Lung (tissue), 12 donors: ENCODE data around the gene AMZ1. TPM values are rescaled to one million over a fixed set of nuclear protein-coding genes. Genes with fewer than 3 reads are reported as not detected.

Experiments
- ATAC-seq: fragments of 200-7000 bp; cut with Tn5 transposase; one replicate; pipeline ENCODE4 v1.9.1; 2020; ENCODE audit warnings: moderate number of reproducible peaks; ENCODE audit not compliant: insufficient read depth, low FRiP score
- DNase-seq, 3 donors: peaks; one replicate each; pipeline ENCODE4 v3.0.0-alpha.2; 2013 to 2017
- H3K27ac ChIP-seq, 2 donors: one replicate each; pipeline ENCODE4 v1.5.1; 2013; ENCODE audit warnings: mild to moderate bottlenecking in 2 of 2, moderate library complexity in 2 of 2, control low read depth in 1 of 2, inconsistent platforms in 1 of 2, low read depth in 1 of 2, low read length in 1 of 2
- H3K27me3 ChIP-seq, 3 donors: one replicate each; pipeline ENCODE4 v1.5.1; 2013; ENCODE audit warnings: low read length in 2 of 3; ENCODE audit not compliant: control insufficient read depth in 3 of 3, insufficient read depth in 3 of 3
- H3K36me3 ChIP-seq, 4 donors: one replicate each; pipeline ENCODE4 v1.5.1; 2013; ENCODE audit warnings: low read length in 4 of 4, mild to moderate bottlenecking in 1 of 4, moderate library complexity in 1 of 4; ENCODE audit not compliant: control insufficient read depth in 4 of 4, insufficient read depth in 4 of 4
- H3K4me1 ChIP-seq, 5 donors: one replicate each; pipeline ENCODE4 v1.5.1; 2013; ENCODE audit warnings: low read length in 5 of 5, mild to moderate bottlenecking in 2 of 5, moderate library complexity in 1 of 5; ENCODE audit not compliant: control insufficient read depth in 5 of 5, insufficient read depth in 5 of 5
- H3K4me3 ChIP-seq: one replicate; pipeline ENCODE4 v1.5.1; 2013; ENCODE audit warnings: mild to moderate bottlenecking, control low read depth, moderate library complexity
- H3K9ac ChIP-seq, 2 donors: one replicate each; pipeline ENCODE4 v1.5.1; 2013; ENCODE audit warnings: low read length in 2 of 2, control low read depth in 1 of 2; ENCODE audit not compliant: insufficient read depth in 1 of 2
- H3K9me3 ChIP-seq, 4 donors: one replicate each; pipeline ENCODE4 v1.5.1; 2013; ENCODE audit warnings: low read length in 3 of 4, mild to moderate bottlenecking in 1 of 4, moderate library complexity in 1 of 4; ENCODE audit not compliant: control insufficient read depth in 4 of 4, insufficient read depth in 3 of 4
- CTCF ChIP-seq: IDR thresholded peaks from 2 replicates; pipeline ENCODE4 v1.5.1; 2012; ENCODE audit warnings: mild to moderate bottlenecking; ENCODE audit errors: control extremely low read depth, extremely low read depth
- WGBS, 2 donors: extraction: QIAGEN DNeasy Blood & Tissue Kit; methylation state at CpG; one replicate each; pipeline ENCODE4 v1.1.7; 2013; 5-methylcytosine and 5-hydroxymethylcytosine counted together
- polyA plus RNA-seq, 2 donors: library from polyadenylated mRNA; stranded (reverse); fragments of 200-250 nt; gene quantifications; one replicate each; pipeline ENCODE4 v1.2.1, GENCODE V29; 2013
- total RNA-seq, 2 donors: library from RNA; depleted of rRNA in 1 of 2; stranded (reverse); fragments of >200 nt in 1 of 2; gene quantifications; one replicate each; pipeline ENCODE4 v1.2.1, GENCODE V29; 2014 to 2021
- donor health status: control.
- donor health status: control.
- donor health status: Bipolar disorder and iron deficiency.
- donor health status: healthy.
- donor health status: DM: yes; HTN: yes; CAD: no.

Gene AMZ1
- total and polyA plus RNA-seq, 4 donors: 0.13 to 8.3 (median 0.52) TPM

- Histone ChIP-seq H3K4me3 (no peak overlapping the region), H3K9me3 (no peaks in the 10 kb centered on the region), H3K27me3 (peaks cover 0 to 5% (median 3%) of the 10 kb centered on the region in 3 donors), H3K9ac (no peak overlapping the region), H3K36me3 (no peaks in the 10 kb centered on the region), H3K4me1 (peaks cover 0 to 3% (median 0%) of the 10 kb centered on the region in 5 donors), H3K27ac (no peak overlapping the region)
- ATAC-seq (no peak), DNase-seq (no peak)
- TF ChIP-seq CTCF: no peak
- WGBS, 2 donors: 38 to 58% methylated on average over 15 of the region's 15 CpGs
Measured at GRCh38 chr7:2699289-2699620, 11.3 kb downstream of the AMZ1 start.

GRCh38 chr7:2700141-2700850 lies 12.3 kb downstream of the AMZ1 start:
- no peak for ATAC-seq
- no peak for DNase-seq
- peaks cover 0 to 5% (median 3%) of the 10 kb centered on the region in 3 donors for H3K27me3 ChIP-seq
- H3K36me3 ChIP-seq: no peaks in the 10 kb centered on the region
- no peak overlapping the region for H3K9ac ChIP-seq
- H3K9me3 ChIP-seq: no peaks in the 10 kb centered on the region
- 94 to 95% methylated on average over 39 to 40 of the region's 40 CpGs for WGBS, 2 donors
- H3K4me3 ChIP-seq: no peak overlapping the region
- no peak overlapping the region for H3K27ac ChIP-seq
- no peak for TF ChIP-seq CTCF
- H3K4me1 ChIP-seq: peaks cover 0 to 3% (median 0%) of the 10 kb centered on the region in 5 donors

GRCh38 chr7:2701424-2701823 lies 13.4 kb downstream of the AMZ1 start:
- ATAC-seq: no peak
- peaks cover 0 to 3% (median 0%) of the 10 kb centered on the region in 5 donors for H3K4me1 ChIP-seq
- peaks cover 0 to 5% (median 3%) of the 10 kb centered on the region in 3 donors for H3K27me3 ChIP-seq
- WGBS, 2 donors: 86 to 92% methylated on average over 13 to 17 of the region's 17 CpGs
- TF ChIP-seq CTCF: no peak
- DNase-seq: no peak
- H3K4me3 ChIP-seq: no peak overlapping the region
- no peak overlapping the region for H3K27ac ChIP-seq
- H3K9ac ChIP-seq: no peak overlapping the region
- no peaks in the 10 kb centered on the region for H3K36me3 ChIP-seq
- no peaks in the 10 kb centered on the region for H3K9me3 ChIP-seq
